ENCODE data around the gene PLEKHA6. TPM values are rescaled to one million over a fixed set of nuclear protein-coding genes. Genes with fewer than 3 reads are reported as not detected.
A peak's percentile ranks its signal among the peaks of the same experiment; 100 is the strongest.

Gene PLEKHA6
- polyA plus RNA-seq, 1 donor: 3.0 TPM

GRCh38 chr1:204216880-204217647, 142.7 kb downstream of the PLEKHA6 start:
- no peak for DNase-seq (ENCODE audit: low read depth)

GRCh38 chr1:204216236-204216635, 143.5 kb downstream of the PLEKHA6 start:
- DNase-seq (ENCODE audit: low read depth): no peak

DNA sequence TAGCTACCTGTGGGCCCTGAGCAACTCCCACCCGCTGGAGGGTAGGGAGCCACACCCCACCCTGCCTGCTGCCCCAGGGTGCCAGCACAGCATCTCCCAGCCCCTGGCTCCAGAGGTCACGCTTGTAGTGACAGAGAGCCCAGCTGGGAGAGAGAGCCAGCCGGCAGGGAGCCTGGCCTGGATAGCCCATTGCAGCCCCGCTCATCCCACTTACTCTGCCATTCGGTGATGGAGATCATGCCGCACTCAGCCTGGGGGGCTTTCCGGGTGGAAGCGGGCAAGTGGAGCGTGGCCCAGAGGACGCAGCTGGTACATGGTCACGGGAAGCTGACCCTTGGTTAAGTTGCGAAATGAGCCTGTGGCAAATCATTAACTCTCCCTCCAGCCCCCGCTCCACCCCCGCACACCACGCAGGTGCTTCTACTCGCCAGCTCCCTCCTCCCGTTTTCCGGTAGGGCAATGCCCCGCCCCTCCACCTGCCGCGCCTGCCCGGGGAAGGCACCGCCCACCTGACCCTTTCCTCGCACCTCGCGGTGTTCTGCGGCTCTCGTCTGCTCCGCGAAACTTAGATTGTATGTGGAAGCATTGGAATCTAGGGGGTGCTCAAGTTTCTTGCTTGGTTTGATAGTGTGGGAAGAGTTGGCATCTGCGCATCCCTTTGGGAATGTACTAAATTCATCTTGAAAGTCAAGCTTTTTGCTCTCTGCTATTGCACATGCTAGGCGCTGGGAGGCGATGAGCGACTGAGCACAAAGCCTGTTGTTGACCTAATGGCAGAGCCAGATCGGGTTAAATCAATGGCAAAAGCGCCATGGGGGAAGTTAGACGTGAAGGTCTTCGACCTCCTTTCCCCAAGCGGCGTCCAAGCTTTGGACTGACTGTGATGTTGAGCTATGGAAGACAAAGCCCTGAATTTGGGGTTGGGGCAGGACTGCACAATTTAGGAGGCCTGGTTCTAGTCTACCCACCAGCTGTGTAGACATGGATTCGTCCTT, 145.8 kb downstream of the PLEKHA6 start, which contains the start of gene GOLT1A:
Gene GOLT1A, minus strand, starts transcription at position 321 of the 995 bp plus-strand sequence. Its CDS starts 82 bp downstream, at position 239.
- peak; percentile 26 for DNase-seq (ENCODE audit: low read depth)

GRCh38 chr1:204212715-204213114, 147.0 kb downstream of the PLEKHA6 start:
- no peak for DNase-seq (ENCODE audit: low read depth)

DNA sequence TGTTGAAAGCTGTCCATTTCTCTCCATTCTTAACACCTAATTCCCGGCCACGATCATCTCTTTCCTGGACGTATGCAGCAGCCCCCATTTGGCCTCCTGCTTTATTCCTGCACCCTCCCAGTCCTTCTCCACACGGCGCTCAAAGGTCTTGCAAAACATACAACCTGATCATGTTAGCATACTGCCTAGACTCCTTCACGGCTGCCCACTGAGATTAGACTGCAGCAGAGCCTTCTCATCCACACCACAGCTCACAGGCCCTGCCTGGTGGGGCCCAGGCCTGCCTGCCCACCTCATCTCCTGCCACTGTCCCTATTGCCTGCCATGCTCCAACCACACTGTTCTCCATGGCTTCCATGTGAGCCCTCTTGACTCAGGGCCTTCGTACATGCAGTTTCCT, 148.7 kb downstream of the PLEKHA6 start:
- no peak for DNase-seq (ENCODE audit: low read depth)

GRCh38 chr1:204207136-204207616, 152.6 kb downstream of the PLEKHA6 start:
- DNase-seq (ENCODE audit: low read depth): no peak

- no peak for DNase-seq (ENCODE audit: low read depth)
These were observed 153.6 kb downstream of the PLEKHA6 start for GRCh38 chr1:204206121-204206520.

DNA sequence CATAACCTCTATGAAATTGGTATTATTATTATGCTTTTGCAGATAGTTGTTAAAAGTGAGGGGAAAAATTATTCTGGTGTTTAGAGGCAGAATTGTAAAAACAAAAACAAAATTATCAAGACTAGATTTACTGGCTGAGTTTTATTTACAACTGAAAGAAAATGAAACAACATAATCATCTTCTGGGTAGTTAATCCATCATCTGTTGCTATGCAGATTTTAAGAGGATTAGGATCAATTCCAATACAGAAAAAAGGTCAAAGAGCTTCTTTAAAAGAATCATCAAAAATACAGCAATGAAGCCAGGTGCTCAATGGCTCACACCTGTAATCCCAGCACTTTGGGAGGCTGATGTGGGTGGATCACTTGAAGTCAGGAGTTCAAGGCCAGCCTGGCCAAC, 154.2 kb downstream of the PLEKHA6 start:
- DNase-seq (ENCODE audit: low read depth): no peak

- no peak for DNase-seq (ENCODE audit: low read depth)
These were observed 154.8 kb downstream of the PLEKHA6 start for GRCh38 chr1:204204944-204205343.

- DNase-seq (ENCODE audit: low read depth): no peak
These were observed 156.4 kb downstream of the PLEKHA6 start for GRCh38 chr1:204203206-204203767.

DNA sequence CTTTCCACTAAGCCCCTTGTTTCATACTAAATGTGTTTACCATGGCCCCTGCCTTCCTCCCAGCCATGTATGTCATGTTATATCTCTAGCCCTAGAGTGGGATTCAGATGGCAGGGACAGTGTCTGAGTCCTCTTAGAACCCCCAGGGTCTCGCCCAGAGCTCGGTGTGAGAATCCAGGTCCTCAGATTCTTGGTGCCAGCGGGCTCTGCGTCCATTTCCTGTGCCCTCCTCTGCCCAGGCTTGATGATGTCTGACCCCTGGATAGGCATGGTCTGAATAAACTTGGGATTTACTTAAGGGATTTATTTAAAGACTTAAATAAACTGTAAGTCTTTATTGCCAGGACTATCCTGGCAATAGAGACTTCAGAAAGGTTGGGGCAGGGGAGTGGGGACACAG, 157.2 kb downstream of the PLEKHA6 start:
- DNase-seq (ENCODE audit: low read depth): no peak

GRCh38 chr1:204201348-204202040, 158.2 kb downstream of the PLEKHA6 start:
- no peak for DNase-seq (ENCODE audit: low read depth)

DNA sequence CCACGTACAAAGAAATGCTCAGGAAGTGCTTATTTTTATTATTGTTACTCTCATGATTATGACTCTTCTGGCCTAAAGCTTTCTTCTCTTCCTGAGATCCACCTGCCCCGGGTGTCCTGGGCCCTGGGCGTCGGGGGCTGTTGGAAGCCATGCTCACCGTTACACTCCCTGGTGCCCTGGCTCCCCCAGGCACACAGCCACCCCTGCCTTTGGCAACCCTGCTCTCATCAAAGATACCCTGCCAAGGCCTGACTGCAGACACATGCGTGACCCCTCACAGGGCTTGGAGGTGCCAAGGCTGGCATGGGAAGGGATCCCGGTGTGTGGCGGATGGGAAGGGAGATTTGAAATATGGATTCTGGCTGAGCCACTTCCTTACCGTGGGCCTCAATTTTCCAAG, 160.2 kb downstream of the PLEKHA6 start:
- no peak for DNase-seq (ENCODE audit: low read depth)

DNA sequence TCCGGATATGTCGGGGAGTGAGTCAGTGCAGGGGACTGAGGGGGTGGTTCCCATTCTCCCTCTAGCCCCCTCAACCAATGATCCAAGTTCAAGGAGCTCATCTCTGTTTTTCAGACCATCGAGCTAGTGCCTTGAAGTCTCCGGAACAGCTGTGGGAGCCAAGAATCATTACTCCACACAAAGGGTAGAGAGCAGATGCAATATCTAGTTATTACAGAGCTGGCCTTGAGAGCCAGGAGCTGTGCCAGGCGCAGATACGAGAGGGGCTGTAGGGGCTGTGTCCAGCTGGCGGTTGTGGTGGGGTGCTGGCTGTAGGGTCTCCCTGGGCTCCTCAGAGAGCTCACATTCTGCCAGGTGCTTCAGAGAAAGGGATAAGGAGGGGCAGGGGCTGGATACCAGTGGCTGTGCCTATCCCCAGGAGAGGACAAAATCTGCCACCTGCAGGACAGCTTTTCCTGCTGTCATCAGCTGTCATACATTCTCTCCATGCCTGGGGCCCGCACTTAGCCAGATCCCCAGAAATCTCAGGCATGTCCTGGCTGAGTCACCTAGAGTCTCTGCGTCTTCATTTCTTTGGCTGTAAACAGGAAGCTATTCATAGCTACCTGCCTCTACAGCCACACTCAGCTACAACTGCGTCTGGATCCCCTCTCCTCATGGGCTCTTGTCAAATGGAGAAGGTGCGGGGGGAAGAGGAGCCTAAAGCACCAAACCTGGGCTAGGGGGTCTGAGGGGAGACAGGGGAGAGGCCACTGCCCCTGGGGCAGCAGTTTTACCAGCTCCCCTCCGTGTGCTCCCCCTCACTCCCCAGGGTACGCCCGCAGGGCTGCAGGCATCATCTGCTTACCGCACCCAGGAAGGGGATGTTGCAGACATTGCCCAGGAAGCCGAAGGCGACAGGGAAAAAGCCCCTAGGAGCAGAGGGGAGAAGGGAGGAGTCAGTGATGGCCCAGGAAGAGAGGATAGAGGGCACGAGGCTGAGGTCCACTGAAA, 161.1 kb downstream of the PLEKHA6 start:
- DNase-seq (ENCODE audit: low read depth): no peak

- DNase-seq (ENCODE audit: low read depth): no peak
These were observed 162.7 kb downstream of the PLEKHA6 start for GRCh38 chr1:204197068-204197467.

GRCh38 chr1:204196068-204196795, 163.5 kb downstream of the PLEKHA6 start, which contains the start of gene KISS1:
Gene KISS1 (minus strand): TSS chr1:204196491. CDS start chr1:204192876, 3,615 bp downstream.
- DNase-seq (ENCODE audit: low read depth): no peak

- DNase-seq (ENCODE audit: low read depth): no peak
These were observed 165.0 kb downstream of the PLEKHA6 start for GRCh38 chr1:204194771-204195170.

GRCh38 chr1:204194080-204194479, 165.6 kb downstream of the PLEKHA6 start:
- DNase-seq (ENCODE audit: low read depth): no peak

Data from forelimb muscle (tissue), 1 donor.